HEK293 (cell line): ENCODE measurements around the gene LYZL2.

Source experiments
- AEBP2 ChIP-seq: fragments of 450-650 bp; formaldehyde crosslinking; IDR thresholded peaks from 2 replicates; pipeline ENCODE4 v1.5.1; 2016; ENCODE audit warnings: missing biosample characterization, missing genetic modification characterization, borderline replicate concordance
- SALL2 ChIP-seq: fragments of 450-650 bp; formaldehyde crosslinking; IDR thresholded peaks from 2 replicates; pipeline ENCODE4 v1.5.0; 2017; ENCODE audit warnings: missing biosample characterization, mild to moderate bottlenecking, missing genetic modification characterization, borderline replicate concordance
- ZEB2 ChIP-seq: fragments of 450-650 bp; formaldehyde crosslinking; IDR thresholded peaks from 2 replicates; pipeline ENCODE4 v1.5.1; 2016; ENCODE audit warnings: missing biosample characterization, missing genetic modification characterization
- ZNF114 ChIP-seq: fragments of 450-650 bp; formaldehyde crosslinking; IDR thresholded peaks from 2 replicates; pipeline ENCODE4 v1.5.0; 2017; ENCODE audit warnings: missing biosample characterization, missing genetic modification characterization
- ZNF292 ChIP-seq: fragments of 450-650 bp; formaldehyde crosslinking; IDR thresholded peaks from 2 replicates; pipeline ENCODE4 v1.5.1; 2016; ENCODE audit warnings: low read depth, missing biosample characterization, missing genetic modification characterization, borderline replicate concordance
- ZNF501 ChIP-seq: fragments of 450-650 bp; formaldehyde crosslinking; IDR thresholded peaks from 2 replicates; pipeline ENCODE4 v1.5.1; 2016; ENCODE audit warnings: missing biosample characterization, missing genetic modification characterization
- ZNF544 ChIP-seq: fragments of 450-650 bp; formaldehyde crosslinking; IDR thresholded peaks from 2 replicates; pipeline ENCODE4 v1.5.0; 2017; ENCODE audit warnings: missing biosample characterization, missing genetic modification characterization
- TF ChIP-seq, protein P1 (sequence below): fragments of 450-650 bp; formaldehyde crosslinking; IDR thresholded peaks from 2 replicates; pipeline ENCODE4 v1.5.1; 2016; ENCODE audit warnings: missing biosample characterization, missing genetic modification characterization
- TF ChIP-seq, protein P2 (sequence below): fragments of 450-650 bp; formaldehyde crosslinking; IDR thresholded peaks from 2 replicates; pipeline ENCODE4 v1.5.1; 2016; ENCODE audit warnings: missing biosample characterization, missing genetic modification characterization

GRCh38 chr10:30671026-30671616 lies 41.6 kb upstream of the LYZL2 start:
- TF ChIP-seq SALL2, result no peak
- no peak for TF ChIP-seq ZNF292 (tag by site-specific recombination)
- no peak for TF ChIP-seq ZNF501 (tag by site-specific recombination)
- no peak for TF ChIP-seq ZNF544
- TF ChIP-seq, protein P1, sequence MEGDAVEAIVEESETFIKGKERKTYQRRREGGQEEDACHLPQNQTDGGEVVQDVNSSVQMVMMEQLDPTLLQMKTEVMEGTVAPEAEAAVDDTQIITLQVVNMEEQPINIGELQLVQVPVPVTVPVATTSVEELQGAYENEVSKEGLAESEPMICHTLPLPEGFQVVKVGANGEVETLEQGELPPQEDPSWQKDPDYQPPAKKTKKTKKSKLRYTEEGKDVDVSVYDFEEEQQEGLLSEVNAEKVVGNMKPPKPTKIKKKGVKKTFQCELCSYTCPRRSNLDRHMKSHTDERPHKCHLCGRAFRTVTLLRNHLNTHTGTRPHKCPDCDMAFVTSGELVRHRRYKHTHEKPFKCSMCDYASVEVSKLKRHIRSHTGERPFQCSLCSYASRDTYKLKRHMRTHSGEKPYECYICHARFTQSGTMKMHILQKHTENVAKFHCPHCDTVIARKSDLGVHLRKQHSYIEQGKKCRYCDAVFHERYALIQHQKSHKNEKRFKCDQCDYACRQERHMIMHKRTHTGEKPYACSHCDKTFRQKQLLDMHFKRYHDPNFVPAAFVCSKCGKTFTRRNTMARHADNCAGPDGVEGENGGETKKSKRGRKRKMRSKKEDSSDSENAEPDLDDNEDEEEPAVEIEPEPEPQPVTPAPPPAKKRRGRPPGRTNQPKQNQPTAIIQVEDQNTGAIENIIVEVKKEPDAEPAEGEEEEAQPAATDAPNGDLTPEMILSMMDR (tag by site-specific recombination), result peak; percentile 40; the same call in 1 of the 2 replicates
- TF ChIP-seq, protein P2, sequence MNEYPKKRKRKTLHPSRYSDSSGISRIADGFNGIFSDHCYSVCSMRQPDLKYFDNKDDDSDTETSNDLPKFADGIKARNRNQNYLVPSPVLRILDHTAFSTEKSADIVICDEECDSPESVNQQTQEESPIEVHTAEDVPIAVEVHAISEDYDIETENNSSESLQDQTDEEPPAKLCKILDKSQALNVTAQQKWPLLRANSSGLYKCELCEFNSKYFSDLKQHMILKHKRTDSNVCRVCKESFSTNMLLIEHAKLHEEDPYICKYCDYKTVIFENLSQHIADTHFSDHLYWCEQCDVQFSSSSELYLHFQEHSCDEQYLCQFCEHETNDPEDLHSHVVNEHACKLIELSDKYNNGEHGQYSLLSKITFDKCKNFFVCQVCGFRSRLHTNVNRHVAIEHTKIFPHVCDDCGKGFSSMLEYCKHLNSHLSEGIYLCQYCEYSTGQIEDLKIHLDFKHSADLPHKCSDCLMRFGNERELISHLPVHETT, result no peak
- TF ChIP-seq ZEB2 (tag by site-specific recombination), result no peak
- no peak for TF ChIP-seq ZNF114 (tag by site-specific recombination)
- no peak for TF ChIP-seq AEBP2
